NCI-H748 (cell line): ENCODE results near the gene IFITM5.

Experiments
- DNase-seq: peaks from one replicate; lab custom pipeline; 2025; ENCODE audit not compliant: unreplicated experiment; lab: John Stamatoyannopoulos, UW

Gene IFITM5

GRCh38 chr11:268716-269145, 30.6 kb downstream of the IFITM5 start:
- peak; percentile 33 for DNase-seq

- DNase-seq, result no peak
Observed at GRCh38 chr11:267491-267994, 31.8 kb downstream of the IFITM5 start.

DNA sequence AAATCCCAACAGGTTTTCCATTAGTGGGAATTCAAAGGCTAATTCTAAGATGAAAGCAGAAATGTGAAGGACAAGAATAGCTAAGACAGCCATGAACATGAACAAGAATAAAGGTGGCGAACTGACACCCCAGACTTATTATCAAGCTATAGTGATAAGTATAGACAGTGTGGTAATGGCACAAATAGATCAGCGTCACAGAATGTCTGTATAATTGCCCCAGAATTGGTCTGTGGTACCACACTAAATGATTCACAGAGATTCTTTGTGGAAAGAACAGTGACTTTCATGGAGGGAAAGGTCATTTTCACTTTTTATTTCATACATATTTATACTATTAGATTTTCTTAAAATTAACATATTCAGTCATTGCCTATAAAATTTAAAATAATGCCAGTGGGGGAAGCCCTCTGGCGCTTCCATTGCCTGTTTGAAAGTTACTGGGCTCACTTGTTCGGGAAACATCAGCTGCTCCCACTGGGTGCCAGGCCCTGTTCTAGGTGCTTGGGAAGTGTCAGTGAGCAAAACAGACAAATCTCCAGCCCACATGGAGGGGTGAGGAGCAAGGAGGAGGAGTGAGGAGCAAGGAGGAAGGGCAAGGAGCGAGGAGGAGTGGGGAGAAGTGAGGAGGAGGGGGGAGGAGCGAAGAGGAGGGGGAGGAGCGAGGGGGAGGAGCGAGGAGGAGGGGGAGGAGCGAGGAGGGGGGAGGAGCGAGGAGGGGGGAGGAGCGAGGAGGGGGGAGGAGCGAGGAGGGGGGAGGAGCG, 32.5 kb downstream of the IFITM5 start:
- DNase-seq, result no peak

GRCh38 chr11:261624-262023, 37.7 kb downstream of the IFITM5 start:
- no peak for DNase-seq

DNA sequence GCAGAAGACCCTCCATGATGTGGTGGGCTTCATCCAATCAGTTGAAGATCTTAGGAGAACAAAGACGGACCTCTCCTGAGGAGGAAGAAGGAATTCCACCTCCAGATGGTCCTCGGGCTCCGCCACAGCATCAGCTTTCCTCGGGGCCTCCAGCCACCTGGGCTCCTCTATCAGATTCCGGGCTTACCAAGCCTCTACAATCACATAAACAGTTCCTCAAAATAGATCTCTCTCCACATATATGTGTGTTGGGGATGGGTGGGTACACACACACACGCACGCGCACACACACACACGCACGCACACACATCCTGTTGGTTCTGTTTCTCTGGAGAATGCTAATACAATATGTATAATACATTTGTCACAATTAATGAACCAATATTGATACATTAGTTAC, 39.9 kb downstream of the IFITM5 start:
- no peak for DNase-seq

DNA sequence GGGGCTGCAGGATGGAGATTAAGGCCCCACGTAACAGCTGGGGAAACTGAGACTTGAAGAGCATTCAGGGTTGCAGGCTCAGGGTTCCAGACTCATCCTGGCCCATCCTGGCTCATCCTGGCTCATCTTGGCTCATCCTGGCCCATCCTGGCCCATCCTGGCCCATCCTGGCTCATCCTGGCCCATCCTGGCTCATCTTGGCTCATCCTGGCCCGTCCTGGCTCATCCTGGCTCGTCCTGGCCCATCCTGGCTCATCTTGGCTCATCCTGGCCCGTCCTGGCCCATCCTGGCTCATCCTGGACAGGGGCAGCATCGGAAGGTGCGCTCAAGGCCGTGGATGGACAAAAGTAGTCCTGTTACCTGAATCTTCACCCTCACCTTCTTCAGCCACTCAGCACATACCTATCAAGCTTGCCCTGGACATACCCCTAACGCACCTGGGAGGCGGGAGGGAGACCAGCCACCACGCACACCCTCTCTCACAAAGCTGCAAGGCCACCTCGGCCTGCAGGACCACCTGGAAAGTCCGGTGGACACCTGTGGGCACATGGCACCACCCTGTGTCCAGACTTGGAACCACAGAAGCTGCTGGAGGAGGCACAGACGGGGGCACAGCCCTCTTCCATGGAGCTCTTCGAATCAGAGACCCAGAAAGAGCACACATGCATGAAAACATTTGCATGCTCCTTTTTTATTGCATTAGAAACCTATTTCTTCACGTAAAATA, 41.4 kb downstream of the IFITM5 start:
- DNase-seq, result no peak

GRCh38 chr11:256952-257737, 42.2 kb downstream of the IFITM5 start:
- no peak for DNase-seq

DNA sequence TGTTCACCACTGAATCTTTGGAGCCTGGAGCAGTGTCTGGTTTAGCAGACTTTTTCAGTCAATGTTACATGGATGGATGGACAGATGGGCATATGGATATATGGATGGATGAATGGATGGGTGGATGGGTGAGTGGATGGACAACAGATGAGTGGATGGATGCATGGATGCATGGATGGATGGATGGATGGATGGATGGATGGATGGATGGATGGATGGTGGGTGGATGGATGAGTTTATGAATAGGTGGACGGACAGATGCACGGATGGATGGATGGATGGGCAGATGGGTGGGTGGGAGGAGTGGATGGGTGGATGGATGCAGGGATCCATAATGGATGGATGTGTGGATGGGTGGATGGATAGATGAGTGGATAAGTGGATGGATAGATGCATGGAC, 43.5 kb downstream of the IFITM5 start:
- DNase-seq, result no peak

DNA sequence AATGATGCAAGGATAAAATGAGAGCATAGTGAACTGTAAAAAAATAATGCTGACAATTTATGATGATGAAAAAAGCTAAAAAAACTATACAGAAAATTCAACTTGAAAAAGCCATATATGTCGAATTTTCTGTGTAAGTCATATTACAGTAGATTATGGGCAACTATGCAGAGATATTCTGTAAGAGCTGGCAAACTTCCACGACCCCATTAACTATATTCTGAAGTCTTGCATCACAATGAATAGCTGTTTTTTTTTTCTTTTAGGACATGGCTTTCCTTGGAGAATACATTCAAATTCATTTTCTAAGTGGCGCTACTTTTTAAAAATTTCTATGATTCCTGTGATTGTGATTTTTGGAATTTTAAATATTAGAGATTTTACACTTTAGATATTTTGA, 44.1 kb downstream of the IFITM5 start:
- DNase-seq, result no peak

- DNase-seq, result no peak
Observed at GRCh38 chr11:253886-254270, 45.4 kb downstream of the IFITM5 start.

DNA sequence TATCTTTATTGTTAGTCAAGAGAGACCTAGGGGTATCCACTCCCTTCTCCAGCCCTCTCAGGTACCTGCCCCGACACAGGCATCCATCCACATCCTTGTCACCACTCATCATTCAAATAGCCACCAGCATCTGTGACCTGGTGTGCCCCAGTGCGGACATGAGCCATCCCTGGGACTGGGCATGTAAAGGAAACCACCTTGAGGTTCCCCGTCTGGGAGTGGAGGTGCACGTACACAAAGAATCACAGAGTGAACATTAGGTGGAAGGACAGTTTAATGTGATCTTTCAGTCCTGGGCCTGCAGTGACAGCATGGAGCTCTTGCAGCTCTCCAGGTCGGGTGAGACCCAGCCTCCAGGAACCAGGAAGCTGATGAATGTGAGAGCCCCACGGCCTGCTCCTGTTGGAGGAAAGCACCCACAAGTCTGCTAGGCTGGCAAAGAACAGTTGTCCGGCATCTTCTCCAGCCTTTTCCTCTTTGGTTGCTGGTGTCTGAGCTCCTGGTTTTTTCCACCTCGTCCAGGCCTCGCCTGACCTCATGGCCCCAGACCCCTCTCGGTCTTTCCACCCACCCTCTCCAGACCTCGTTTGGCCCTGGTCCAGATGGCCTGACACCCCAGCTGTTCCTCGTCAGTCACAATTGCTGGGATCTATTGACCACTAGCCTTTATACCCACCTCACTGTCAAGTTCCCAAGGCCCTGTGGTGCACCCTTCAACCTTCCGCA, 46.0 kb downstream of the IFITM5 start:
- DNase-seq, result no peak

DNA sequence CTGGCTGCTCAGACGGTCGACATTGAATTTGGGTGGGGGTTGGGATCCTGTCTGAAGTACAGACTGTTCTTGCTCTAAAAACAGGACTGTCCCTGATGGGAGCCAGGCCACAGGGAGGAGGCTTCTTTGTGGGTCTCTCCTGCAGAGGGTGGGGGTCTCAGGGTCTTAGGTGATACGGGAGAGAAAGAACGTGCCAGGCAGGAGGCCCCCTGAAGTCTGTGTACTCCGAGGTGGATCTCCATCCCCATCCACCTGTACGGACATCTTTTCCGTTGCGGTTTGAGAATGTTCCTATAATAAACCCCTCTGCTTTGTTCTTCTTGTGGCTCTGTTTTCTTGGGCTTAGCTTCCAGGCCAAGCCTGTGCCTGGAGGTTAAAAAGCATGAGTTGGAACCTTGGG, 46.7 kb downstream of the IFITM5 start:
- DNase-seq, result no peak

- no peak for DNase-seq
Observed at GRCh38 chr11:251550-251949, 47.8 kb downstream of the IFITM5 start.

DNA sequence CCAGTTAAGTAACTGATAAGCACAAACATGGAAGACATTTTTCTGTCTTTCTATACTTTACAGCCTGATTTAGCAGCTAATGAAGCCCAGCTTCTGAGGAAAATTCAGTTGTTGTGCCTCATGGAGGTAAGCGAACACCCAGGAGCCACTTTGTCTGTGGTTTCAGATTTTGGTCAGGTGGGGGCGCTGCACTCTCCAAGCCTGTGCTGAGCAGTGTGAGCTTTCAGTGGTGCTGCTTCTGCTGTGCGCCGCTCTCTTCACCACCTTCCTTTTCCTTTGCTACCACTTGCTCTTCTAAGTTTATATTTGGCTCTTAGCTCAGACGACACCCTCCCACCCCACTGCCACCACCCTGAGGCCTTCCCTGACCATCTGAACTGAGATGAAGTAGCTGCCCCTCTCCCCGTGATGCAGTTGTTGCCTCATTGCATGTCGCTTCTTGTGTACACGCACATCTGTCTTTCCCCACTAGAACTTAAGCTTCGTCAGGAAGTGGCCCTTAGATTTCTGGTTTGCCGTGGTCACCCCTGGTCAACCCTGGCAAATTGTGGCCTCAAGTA, 48.5 kb downstream of the IFITM5 start:
- peak; percentile 50 for DNase-seq

DNA sequence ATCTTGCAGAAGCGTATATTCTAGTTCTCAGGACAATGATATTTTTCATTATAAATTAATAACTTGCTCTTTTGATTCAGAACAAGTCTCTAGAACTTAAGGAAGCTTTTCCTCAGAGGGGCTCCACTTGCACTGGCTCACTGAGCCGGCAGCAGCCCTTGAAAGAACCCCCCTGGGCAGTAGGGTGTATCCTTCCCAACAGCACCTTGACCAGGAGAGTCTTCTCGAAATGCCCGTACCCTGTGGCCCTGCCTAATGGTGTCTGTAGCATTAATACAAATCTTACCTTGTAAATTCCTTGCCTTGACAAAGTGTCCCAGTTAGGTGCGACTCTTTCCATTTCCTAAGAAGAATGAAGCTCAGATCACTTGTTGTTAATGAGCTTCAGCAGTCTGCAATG, 49.1 kb downstream of the IFITM5 start:
- DNase-seq, result no peak

DNA sequence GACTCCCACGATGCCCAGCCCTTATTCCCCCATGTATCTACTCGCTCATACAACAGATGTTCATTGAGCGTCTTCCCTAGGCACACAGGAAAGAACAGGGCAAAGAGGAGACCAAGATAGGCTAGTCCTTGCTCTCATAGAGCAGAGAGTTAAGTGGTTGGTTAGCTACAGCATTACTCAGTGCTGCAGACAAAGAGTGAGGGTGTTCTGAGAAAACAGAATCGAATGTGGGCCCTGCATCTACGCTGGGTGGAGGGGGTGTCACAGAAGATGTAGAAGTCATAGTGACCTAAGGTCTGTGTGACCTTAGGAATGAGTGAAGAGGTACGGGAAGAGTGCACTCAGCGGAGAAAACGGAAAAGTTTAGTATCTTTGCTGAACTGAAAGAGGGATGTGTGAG, 50.3 kb downstream of the IFITM5 start:
- no peak for DNase-seq
